Loucy (cell line): ENCODE measurements around the gene PHACTR3.

Source experiments
- H2AFZ ChIP-seq: fragments of 200-600 bp; sonication (generic); 2 replicates; pipeline ENCODE4 v1.6.0; 2016; ENCODE audit warnings: antibody characterized with exemption, mild to moderate bottlenecking, low read length, moderate library complexity
- H3F3A ChIP-seq: fragments of 200-600 bp; 2 replicates; pipeline ENCODE4 v1.6.0; 2016; ENCODE audit warnings: antibody characterized with exemption, low read depth, mild to moderate bottlenecking
- H3K27me3 ChIP-seq: fragments of 200-600 bp; sonication (generic); 2 replicates; pipeline ENCODE4 v1.6.1; 2014; ENCODE audit warnings: low read length, mild to moderate bottlenecking; ENCODE audit not compliant: insufficient read depth, poor library complexity, severe bottlenecking
- H3K36me3 ChIP-seq: fragments of 200-600 bp; sonication (generic); 2 replicates; pipeline ENCODE4 v1.6.1; 2016; ENCODE audit warnings: low read length; ENCODE audit not compliant: insufficient read depth
- H3K4me1 ChIP-seq: fragments of 200-600 bp; sonication (generic); 2 replicates; pipeline ENCODE4 v1.5.1; 2014; ENCODE audit warnings: low read length, mild to moderate bottlenecking; ENCODE audit not compliant: insufficient read depth, poor library complexity, severe bottlenecking
- H3K4me2 ChIP-seq: fragments of 200-600 bp; sonication (generic); 2 replicates; pipeline ENCODE4 v1.6.0; 2014; ENCODE audit warnings: antibody characterized with exemption, low read length, low read depth, mild to moderate bottlenecking; ENCODE audit not compliant: poor library complexity, severe bottlenecking
- H3K4me3 ChIP-seq: fragments of 200-600 bp; sonication (generic); 2 replicates; pipeline ENCODE4 v1.5.1; 2014; ENCODE audit warnings: low read length, mild to moderate bottlenecking, mixed read lengths; ENCODE audit not compliant: poor library complexity, severe bottlenecking
- H3K79me2 ChIP-seq: fragments of 200-600 bp; sonication (generic); 2 replicates; pipeline ENCODE4 v1.6.1; 2014; ENCODE audit warnings: low read length; ENCODE audit not compliant: insufficient read depth
- H3K9ac ChIP-seq: fragments of 200-600 bp; sonication (generic); 2 replicates; pipeline ENCODE4 v1.6.0; 2014; ENCODE audit warnings: mild to moderate bottlenecking, low read depth, low read length, moderate library complexity; ENCODE audit not compliant: poor library complexity, severe bottlenecking
- H3K9me2 ChIP-seq: fragments of 200-600 bp; sonication (generic); replicated peaks from 2 replicates; pipeline ENCODE4 v1.6.1; 2016; ENCODE audit warnings: low read depth, low read length, mixed read lengths
- H3K9me3 ChIP-seq: fragments of 200-600 bp; sonication (generic); 2 replicates; pipeline ENCODE4 v1.6.1; 2014; ENCODE audit warnings: mild to moderate bottlenecking, antibody characterized with exemption, low read length, low read depth; ENCODE audit not compliant: insufficient read depth
- H4K20me1 ChIP-seq: fragments of 200-600 bp; sonication (generic); 2 replicates; pipeline ENCODE4 v1.6.0; 2014; ENCODE audit warnings: antibody characterized with exemption, low read length, mild to moderate bottlenecking; ENCODE audit not compliant: insufficient read depth, poor library complexity, severe bottlenecking
- EZH2phosphoT487 ChIP-seq: fragments of 200-600 bp; IDR thresholded peaks from 2 replicates; pipeline ENCODE4 v1.6.1; 2018; ENCODE audit warnings: antibody characterized with exemption, mild to moderate bottlenecking, moderate library complexity, borderline replicate concordance
- TF ChIP-seq, protein P1 (sequence below): fragments of 200-600 bp; sonication (generic); conservative IDR thresholded peaks from 2 replicates; pipeline ENCODE4 v1.5.1; 2014; ENCODE audit warnings: mild to moderate bottlenecking, antibody characterized with exemption, low read length

Gene PHACTR3

DNA sequence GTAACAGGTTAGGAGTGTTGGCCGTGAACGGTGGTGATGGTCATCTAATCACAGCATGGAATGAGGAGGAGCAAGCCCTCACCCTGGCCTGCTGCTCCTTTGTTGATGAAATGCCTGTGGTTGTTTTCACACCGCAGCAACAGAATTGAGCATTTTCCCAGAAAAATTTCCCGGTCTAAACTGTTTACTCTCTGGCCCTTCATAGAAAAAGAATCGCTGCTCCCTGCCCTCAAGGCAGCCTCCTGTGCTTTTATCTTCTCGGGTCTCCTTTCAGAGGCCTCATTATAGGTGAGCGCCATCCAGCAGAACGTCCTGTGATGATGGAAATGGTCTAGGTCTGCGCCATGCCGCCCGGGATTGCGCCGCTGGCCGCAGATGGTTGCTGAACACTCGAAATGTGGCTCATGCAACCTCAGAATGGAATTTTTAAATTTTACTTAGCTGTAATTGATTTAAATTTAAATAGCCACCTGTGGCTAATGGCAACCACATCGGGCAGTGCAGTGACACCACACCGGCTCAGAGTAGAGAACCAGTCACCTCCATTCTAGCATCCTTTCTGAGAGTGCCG lies 30.2 kb downstream of the PHACTR3 start:
- H3K79me2 ChIP-seq: peaks cover 80% of the 10 kb centered on the region
- H3K27me3 ChIP-seq: no peaks in the 10 kb centered on the region
- H3K4me2 ChIP-seq: no peak overlapping the region
- H3K9me2 ChIP-seq: no peaks in the 10 kb centered on the region
- peaks cover 7% of the 10 kb centered on the region for H3K4me1 ChIP-seq
- H3K9me3 ChIP-seq: no peaks in the 10 kb centered on the region
- TF ChIP-seq, protein P1, sequence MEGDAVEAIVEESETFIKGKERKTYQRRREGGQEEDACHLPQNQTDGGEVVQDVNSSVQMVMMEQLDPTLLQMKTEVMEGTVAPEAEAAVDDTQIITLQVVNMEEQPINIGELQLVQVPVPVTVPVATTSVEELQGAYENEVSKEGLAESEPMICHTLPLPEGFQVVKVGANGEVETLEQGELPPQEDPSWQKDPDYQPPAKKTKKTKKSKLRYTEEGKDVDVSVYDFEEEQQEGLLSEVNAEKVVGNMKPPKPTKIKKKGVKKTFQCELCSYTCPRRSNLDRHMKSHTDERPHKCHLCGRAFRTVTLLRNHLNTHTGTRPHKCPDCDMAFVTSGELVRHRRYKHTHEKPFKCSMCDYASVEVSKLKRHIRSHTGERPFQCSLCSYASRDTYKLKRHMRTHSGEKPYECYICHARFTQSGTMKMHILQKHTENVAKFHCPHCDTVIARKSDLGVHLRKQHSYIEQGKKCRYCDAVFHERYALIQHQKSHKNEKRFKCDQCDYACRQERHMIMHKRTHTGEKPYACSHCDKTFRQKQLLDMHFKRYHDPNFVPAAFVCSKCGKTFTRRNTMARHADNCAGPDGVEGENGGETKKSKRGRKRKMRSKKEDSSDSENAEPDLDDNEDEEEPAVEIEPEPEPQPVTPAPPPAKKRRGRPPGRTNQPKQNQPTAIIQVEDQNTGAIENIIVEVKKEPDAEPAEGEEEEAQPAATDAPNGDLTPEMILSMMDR: no peak
- no peak for TF ChIP-seq EZH2phosphoT487
- H4K20me1 ChIP-seq: peaks cover 14% of the 10 kb centered on the region
- H2AFZ ChIP-seq: no peak overlapping the region
- no peaks in the 10 kb centered on the region for H3K36me3 ChIP-seq
- H3K4me3 ChIP-seq: no peak overlapping the region
- no peaks in the 10 kb centered on the region for H3F3A ChIP-seq
- no peak overlapping the region for H3K9ac ChIP-seq

DNA sequence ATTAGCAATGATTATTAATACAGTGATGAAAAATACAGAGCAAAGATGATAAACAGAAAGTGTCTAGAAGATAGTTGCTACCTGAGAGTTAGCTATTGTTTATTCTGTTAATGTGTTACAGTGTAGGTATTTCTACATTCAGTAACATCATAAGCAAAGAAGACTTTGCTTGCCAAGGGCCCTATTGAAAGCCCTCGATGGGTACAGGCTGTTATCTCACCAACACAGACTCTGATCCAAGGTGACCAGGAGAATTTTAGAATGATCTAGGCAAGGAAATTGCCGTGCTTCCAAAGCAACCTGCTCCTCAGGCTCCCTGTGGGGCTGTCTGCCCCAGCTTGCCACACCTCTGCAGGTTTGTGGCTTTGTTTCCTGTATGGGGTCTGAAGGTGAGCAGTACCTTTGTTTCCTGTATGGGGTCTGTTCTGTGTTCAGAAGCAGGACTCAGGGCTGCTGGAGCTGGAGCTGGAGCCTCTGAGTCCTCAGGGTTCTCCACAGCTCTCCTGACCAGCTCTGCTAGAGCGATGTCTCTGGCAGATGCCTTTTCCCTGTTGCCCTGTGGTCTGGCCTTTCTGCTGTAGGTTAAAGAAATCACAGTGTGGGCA lies 32.5 kb downstream of the PHACTR3 start:
- no peaks in the 10 kb centered on the region for H3K9me3 ChIP-seq

DNA sequence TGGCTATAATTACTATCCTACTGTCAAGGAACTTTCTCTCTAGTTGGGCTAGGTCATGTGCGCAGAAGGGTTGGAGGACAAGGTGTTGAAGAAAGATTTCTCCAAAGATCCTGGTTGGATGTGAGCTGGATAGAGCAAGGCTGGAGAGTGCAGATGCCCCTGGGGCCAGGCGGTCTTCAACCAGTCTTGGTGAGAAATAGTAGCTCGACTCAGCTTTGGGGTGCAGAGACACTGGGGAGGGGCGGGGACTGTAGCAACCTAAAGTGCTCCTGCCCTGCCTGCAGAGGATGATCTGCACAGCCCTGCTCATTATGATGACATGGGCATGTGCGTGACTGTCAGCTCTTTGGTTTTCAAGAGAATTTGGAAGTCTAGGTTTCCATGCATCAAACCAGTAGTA lies 35.9 kb downstream of the PHACTR3 start:
- H3K4me3 ChIP-seq: no peak overlapping the region
- no peaks in the 10 kb centered on the region for H3K9me3 ChIP-seq
- no peak overlapping the region for H3K9ac ChIP-seq
- no peaks in the 10 kb centered on the region for H3K4me1 ChIP-seq
- H3K27me3 ChIP-seq: no peaks in the 10 kb centered on the region
- peaks cover 80% of the 10 kb centered on the region for H3K79me2 ChIP-seq
- peaks cover 10% of the 10 kb centered on the region for H4K20me1 ChIP-seq
- H2AFZ ChIP-seq: no peak overlapping the region
- no peaks in the 10 kb centered on the region for H3K36me3 ChIP-seq
- no peaks in the 10 kb centered on the region for H3K9me2 ChIP-seq
- H3F3A ChIP-seq: no peaks in the 10 kb centered on the region
- TF ChIP-seq EZH2phosphoT487: no peak
- TF ChIP-seq, protein P1: no peak
- H3K4me2 ChIP-seq: no peak overlapping the region

More for the DNA sequence above, 32.5 kb downstream of the PHACTR3 start:
- no peak for TF ChIP-seq EZH2phosphoT487
- TF ChIP-seq, protein P1: no peak
- Histone ChIP-seq H3K4me2 (no peak overlapping the region), H3K4me1 (peaks cover 7% of the 10 kb centered on the region), H3K4me3 (no peak overlapping the region), H3K27me3 (no peaks in the 10 kb centered on the region), H3K79me2 (peaks cover 79% of the 10 kb centered on the region), H4K20me1 (peaks cover 10% of the 10 kb centered on the region), H3K9ac (no peak overlapping the region), H3K36me3 (no peaks in the 10 kb centered on the region), H3K9me2 (no peaks in the 10 kb centered on the region), H2AFZ (no peak overlapping the region), H3F3A (no peaks in the 10 kb centered on the region)
